ENCODE measurements around the gene PCSK5.

PCSK5 gene

DNA sequence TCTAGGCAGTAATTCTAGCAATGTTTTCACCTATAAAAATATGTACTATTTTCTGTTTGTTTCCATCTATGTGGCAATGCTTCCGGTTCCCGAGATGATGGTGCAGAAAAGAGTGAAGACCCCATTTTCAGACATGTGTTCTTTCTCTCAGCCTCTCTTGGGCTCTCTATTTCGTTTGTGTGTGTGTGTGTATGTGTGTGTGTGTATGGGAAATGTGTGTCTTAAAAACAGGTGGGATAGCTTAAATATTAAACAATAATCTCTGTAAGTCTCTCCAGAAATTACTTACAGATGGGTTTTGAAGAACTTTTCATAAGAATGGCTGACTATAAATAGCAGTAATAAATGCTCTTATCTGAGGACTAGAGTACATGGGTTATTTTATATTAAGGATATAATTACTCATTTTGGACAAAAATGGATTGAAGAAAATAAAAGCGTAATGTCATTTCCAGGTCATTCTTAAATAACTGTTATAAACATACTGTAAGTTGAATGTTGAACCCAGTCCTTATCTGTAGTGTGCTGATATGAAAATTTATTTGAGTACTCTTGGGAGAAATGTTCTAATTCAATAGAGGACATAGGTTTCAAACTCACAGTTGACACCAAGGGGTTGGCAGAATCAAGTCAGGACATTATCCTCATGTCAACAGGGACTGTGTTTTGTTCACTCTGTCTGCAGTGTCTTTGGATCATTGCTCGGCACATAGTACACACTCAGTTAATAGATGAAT is 31.1 kb downstream of the PCSK5 start:
- DNase-seq (ENCODE audit: low read depth): no peak

- no peak for DNase-seq (ENCODE audit: low read depth)
Observed at GRCh38 chr9:75926385-75926784, 35.9 kb downstream of the PCSK5 start.

DNA sequence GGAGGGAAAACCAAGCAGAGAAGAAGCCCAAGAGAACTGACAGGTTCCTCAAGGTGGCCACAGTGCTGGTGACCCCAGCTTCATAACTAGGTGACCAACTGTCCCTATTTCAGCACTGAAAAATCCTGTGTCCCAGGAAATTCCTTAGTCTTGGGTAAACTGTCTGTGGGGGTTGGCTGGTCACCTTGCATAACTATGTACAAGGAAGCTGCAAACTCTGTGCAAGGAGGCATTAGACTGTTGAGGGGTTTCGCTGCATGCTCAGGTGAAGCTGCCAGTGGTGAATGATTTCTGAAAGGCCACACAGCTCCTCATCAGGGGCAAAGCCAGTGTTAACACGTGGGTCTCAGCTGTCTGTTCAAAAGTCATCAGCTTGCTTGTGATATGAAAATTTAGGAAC is 36.9 kb downstream of the PCSK5 start:
- DNase-seq (ENCODE audit: low read depth): no peak

DNA sequence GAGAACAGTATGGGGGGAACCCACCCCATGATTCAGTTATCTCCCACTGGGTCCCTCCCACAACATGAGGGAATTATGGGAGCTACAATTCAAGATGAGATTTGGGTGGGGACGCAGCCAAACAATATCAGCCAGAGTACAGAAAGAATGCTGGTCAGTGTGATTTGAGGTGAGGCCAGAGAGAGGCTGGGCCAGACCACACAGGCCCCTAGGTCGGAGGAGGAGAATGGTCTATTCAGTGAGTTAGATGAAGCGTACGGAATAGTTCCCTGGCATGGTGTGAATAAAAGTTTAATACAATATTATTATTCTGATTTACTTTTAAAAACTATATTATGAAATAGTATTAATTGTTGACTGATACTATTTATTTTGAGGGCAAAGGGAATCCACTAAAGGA is 39.7 kb downstream of the PCSK5 start:
- no peak for DNase-seq (ENCODE audit: low read depth)

- no peak for DNase-seq (ENCODE audit: low read depth)
Observed at GRCh38 chr9:75930730-75931321, 40.4 kb downstream of the PCSK5 start.

- DNase-seq (ENCODE audit: low read depth): no peak
Observed at GRCh38 chr9:75933982-75934381, 43.5 kb downstream of the PCSK5 start.

- DNase-seq (ENCODE audit: low read depth): no peak
Observed at GRCh38 chr9:75935591-75935990, 45.1 kb downstream of the PCSK5 start.

GRCh38 chr9:75937521-75938258 is 47.2 kb downstream of the PCSK5 start:
- DNase-seq (ENCODE audit: low read depth): no peak

GRCh38 chr9:75938946-75939345 is 48.5 kb downstream of the PCSK5 start:
- DNase-seq (ENCODE audit: low read depth): no peak

GRCh38 chr9:75939536-75940111 is 49.2 kb downstream of the PCSK5 start:
- DNase-seq (ENCODE audit: low read depth): no peak

GRCh38 chr9:75941066-75941465 is 50.6 kb downstream of the PCSK5 start:
- no peak for DNase-seq (ENCODE audit: low read depth)

- no peak for DNase-seq (ENCODE audit: low read depth)
Observed at GRCh38 chr9:75941577-75942311, 51.3 kb downstream of the PCSK5 start.

- no peak for DNase-seq (ENCODE audit: low read depth)
Observed at GRCh38 chr9:75946766-75947165, 56.3 kb downstream of the PCSK5 start.

DNA sequence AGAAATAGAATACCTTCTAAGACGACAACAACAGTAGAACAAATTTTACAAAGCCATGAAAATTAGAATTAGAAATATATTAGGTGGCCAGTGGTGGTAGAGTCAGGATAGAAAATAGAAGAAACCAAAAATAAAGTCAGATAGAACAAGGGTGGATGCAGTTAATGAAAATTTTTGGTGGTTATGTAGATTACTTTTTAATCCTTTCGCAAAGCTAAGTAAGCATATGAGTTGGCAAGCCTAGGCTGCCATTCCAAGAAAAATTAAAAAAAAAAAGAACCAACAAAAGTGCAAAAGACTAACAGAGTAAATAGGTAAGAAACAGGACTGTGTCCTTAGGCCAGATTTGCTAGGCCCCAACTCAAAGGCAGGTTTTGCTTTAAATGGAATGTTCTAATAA is 56.8 kb downstream of the PCSK5 start:
- DNase-seq (ENCODE audit: low read depth): no peak

DNA sequence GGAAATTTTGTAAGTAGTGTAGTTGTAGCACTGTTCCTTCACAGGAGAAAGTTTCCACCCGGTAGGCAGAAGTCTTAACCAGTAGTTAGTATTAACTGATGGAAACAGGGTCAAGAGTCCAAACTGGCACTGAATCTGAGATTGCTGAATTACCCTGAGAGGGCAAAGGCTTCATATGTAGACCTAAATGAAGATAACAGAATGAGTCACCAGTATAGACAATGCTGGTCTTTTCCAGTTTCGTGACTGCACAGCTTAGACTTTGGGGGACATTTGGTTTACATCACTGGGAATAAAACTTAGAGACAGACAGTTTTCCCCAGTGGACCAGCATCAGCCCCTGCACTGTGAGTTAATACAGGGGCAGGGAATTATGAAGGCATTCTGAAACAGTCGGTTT is 60.5 kb downstream of the PCSK5 start:
- no peak for DNase-seq (ENCODE audit: low read depth)

- DNase-seq (ENCODE audit: low read depth): no peak
Observed at GRCh38 chr9:75953218-75953617, 62.7 kb downstream of the PCSK5 start.

GRCh38 chr9:75956161-75956560 is 65.7 kb downstream of the PCSK5 start:
- no peak for DNase-seq (ENCODE audit: low read depth)

DNA sequence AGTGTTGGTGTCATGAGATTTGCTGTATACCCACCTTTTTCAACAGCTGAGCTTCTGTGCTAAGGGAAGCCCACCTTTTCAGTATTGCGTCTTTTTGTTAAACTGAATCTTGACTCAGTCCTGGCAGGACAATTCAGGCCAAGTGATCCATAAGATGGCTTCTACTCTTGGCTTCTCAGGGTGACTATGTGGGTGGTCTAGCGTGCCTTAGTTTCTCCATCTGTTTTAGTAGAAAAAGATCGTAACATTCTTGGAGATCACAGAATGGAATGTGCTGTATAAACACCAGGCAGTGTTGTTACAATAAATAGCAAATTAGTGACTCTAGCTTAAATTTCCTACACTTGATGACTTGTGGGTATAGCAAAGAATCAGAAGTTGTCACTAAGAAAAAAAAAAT is 66.6 kb downstream of the PCSK5 start:
- no peak for DNase-seq (ENCODE audit: low read depth)

GRCh38 chr9:75958226-75958625 is 67.8 kb downstream of the PCSK5 start:
- no peak for DNase-seq (ENCODE audit: low read depth)

GRCh38 chr9:75960551-75960950 is 70.1 kb downstream of the PCSK5 start:
- no peak for DNase-seq (ENCODE audit: low read depth)

GRCh38 chr9:75962013-75962661 is 71.7 kb downstream of the PCSK5 start:
- DNase-seq (ENCODE audit: low read depth): no peak

DNA sequence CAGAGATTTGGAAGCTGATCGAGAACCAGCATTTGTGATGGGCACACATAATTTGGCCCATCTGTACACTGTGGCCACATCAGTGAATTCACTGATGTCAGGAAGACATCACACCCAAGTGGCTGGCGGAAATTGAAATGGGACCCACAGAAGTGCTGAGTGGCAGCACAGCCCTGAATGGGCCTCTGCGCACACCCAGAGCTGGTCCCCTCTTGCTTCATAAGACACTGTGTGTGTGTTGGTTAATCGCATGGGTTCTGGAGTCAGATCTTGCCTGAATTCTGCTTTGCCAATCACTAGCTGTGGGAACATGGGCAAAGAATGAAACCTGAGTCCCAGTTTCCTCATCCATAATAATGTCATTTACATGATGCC is 72.2 kb downstream of the PCSK5 start:
- DNase-seq (ENCODE audit: low read depth): no peak
